H1 (cell line): ENCODE measurements around the gene MRM2. TPM values are rescaled to one million over a fixed set of nuclear protein-coding genes. Genes with fewer than 3 reads are reported as not detected.

Experiments used
- CTCF ChIA-PET: fragments of 300-600 bp; sonication (Branson Sonifier 250); formaldehyde crosslinking; loops from one replicate; lab custom pipeline; 2021; ENCODE audit not compliant: partially characterized antibody; lab: Charles Lee
- POLR2A ChIA-PET: fragments of 300-600 bp; sonication (Branson Sonifier 250); formaldehyde crosslinking; loops from one replicate; lab custom pipeline; 2021; ENCODE audit warnings: inconsistent platforms; ENCODE audit not compliant: partially characterized antibody; lab: Charles Lee
- DNase-seq, 2 experiments: peaks; one replicate each; pipeline versions ENCODE4 v3.0.0 to v3.0.0-alpha.2; 2010 to 2022; ENCODE audit warnings: low spot score in 2 of 2, low read depth in 1 of 2, mixed read lengths in 1 of 2
- FAIRE-seq: peaks from 2 replicates; lab custom pipeline; 2011; peaks lifted over from hg19 to GRCh38; lab: Jason Lieb, UNC
- H2AFZ ChIP-seq: 2 replicates; pipeline ENCODE4 v1.8.1; 2012; ENCODE audit warnings: low read length, inconsistent platforms
- H2AK5ac ChIP-seq: 2 replicates; pipeline ENCODE4 v1.6.1; 2013; ENCODE audit warnings: low read depth, low read length
- H2BK120ac ChIP-seq: replicated peaks from 2 replicates; pipeline ENCODE3; 2013; ENCODE audit warnings: low read depth, low read length, inconsistent platforms
- H2BK12ac ChIP-seq: 2 replicates; pipeline ENCODE4 v1.6.1; 2013; ENCODE audit warnings: low read depth, low read length
- H2BK15ac ChIP-seq: 2 replicates; pipeline ENCODE4 v1.6.1; 2013; ENCODE audit warnings: low read length
- H2BK20ac ChIP-seq: 2 replicates; pipeline ENCODE4 v1.6.1; 2013; ENCODE audit warnings: low read length
- H2BK5ac ChIP-seq: 2 replicates; pipeline ENCODE4 v1.6.1; 2013; ENCODE audit warnings: low read depth, low read length
- H3K14ac ChIP-seq: 2 replicates; pipeline ENCODE4 v1.6.1; 2013; ENCODE audit warnings: inconsistent platforms; ENCODE audit not compliant: insufficient read length
- H3K18ac ChIP-seq: 2 replicates; pipeline ENCODE4 v1.6.1; 2013; ENCODE audit warnings: low read length; ENCODE audit errors: extremely low read depth
- H3K23ac ChIP-seq: 2 replicates; pipeline ENCODE4 v1.6.1; 2013; ENCODE audit warnings: inconsistent platforms; ENCODE audit not compliant: insufficient read length
- H3K23me2 ChIP-seq: 2 replicates; pipeline ENCODE4 v1.6.1; 2013; ENCODE audit warnings: low read depth, low read length
- H3K27ac ChIP-seq: 2 replicates; pipeline ENCODE4 v1.6.1; 2011; ENCODE audit warnings: low read depth, low read length, inconsistent platforms
- H3K27me3 ChIP-seq, 4 experiments: replicated peaks in 1 of 4; 1 replicate in 1 of 4; 2 replicates in 3 of 4; pipeline versions ENCODE4 v1.6.1 to v1.8.1; 2011 to 2013; ENCODE audit warnings: low read length in 3 of 4, mild to moderate bottlenecking in 3 of 4, inconsistent platforms in 2 of 4, mixed read lengths in 2 of 4, moderate library complexity in 1 of 4; ENCODE audit not compliant: control insufficient read depth in 3 of 4, insufficient read depth in 3 of 4; ENCODE audit errors: extremely low read depth in 1 of 4
- H3K36me3 ChIP-seq, 4 experiments: 2 replicates each; pipeline versions ENCODE4 v1.6.1 to v1.8.1; 2011 to 2013; ENCODE audit warnings: mild to moderate bottlenecking in 4 of 4, low read length in 3 of 4, moderate library complexity in 2 of 4, control low read depth in 1 of 4, inconsistent platforms in 1 of 4; ENCODE audit not compliant: insufficient read depth in 4 of 4, control insufficient read depth in 2 of 4
- H3K4ac ChIP-seq: replicated peaks from 2 replicates; pipeline ENCODE3; 2013; ENCODE audit warnings: low read length, low read depth, mixed read lengths, inconsistent platforms; ENCODE audit not compliant: insufficient read length
- H3K4me1 ChIP-seq, 4 experiments: replicated peaks in 1 of 4; 1 replicate in 1 of 4; 2 replicates in 3 of 4; pipeline versions ENCODE4 v1.6.1 to v1.8.1; 2011 to 2013; ENCODE audit warnings: low read length in 3 of 4, inconsistent platforms in 2 of 4, mixed read lengths in 1 of 4; ENCODE audit not compliant: insufficient read depth in 4 of 4, control insufficient read depth in 3 of 4
- H3K4me2 ChIP-seq, 2 experiments: 2 replicates each; pipeline versions ENCODE4 v1.6.1 to v1.8.1; 2011 to 2013; ENCODE audit warnings: low read depth in 2 of 2, low read length in 2 of 2, control low read depth in 1 of 2, inconsistent platforms in 1 of 2, mild to moderate bottlenecking in 1 of 2; ENCODE audit not compliant: insufficient read depth in 1 of 2
- H3K4me3 ChIP-seq, 4 experiments: fragments of 200-600, 300-600 bp in 1 of 4; sonication (generic), shearing (Covaris generic), sonication (Bioruptor Twin) in 1 of 4; 2 replicates each; pipeline versions ENCODE4 v1.5.1 to v1.8.1; 2011 to 2016; ENCODE audit warnings: low read length in 4 of 4, low read depth in 3 of 4, control low read depth in 2 of 4, inconsistent platforms in 2 of 4, mild to moderate bottlenecking in 2 of 4, mixed read lengths in 1 of 4, moderate library complexity in 1 of 4; ENCODE audit not compliant: insufficient read depth in 2 of 4; ENCODE audit errors: extremely low read depth in 1 of 4
- H3K56ac ChIP-seq: replicated peaks from 2 replicates; pipeline ENCODE3; 2013; ENCODE audit warnings: low read depth, mild to moderate bottlenecking, mixed read lengths, low read length, inconsistent platforms; ENCODE audit not compliant: insufficient read length
- H3K79me1 ChIP-seq: 2 replicates; pipeline ENCODE4 v1.6.1; 2013; ENCODE audit warnings: low read depth, low read length, control low read depth
- H3K79me2 ChIP-seq, 2 experiments: 2 replicates each; pipeline versions ENCODE4 v1.6.1 to v1.8.1; 2012 to 2013; ENCODE audit warnings: low read length in 2 of 2, mild to moderate bottlenecking in 2 of 2, inconsistent platforms in 1 of 2; ENCODE audit not compliant: insufficient read depth in 2 of 2, control insufficient read depth in 1 of 2
- H3K9ac ChIP-seq, 4 experiments: replicated peaks in 1 of 4; 1 replicate in 1 of 4; 2 replicates in 3 of 4; pipeline versions ENCODE4 v1.6.1 to v1.8.1; 2011 to 2013; ENCODE audit warnings: low read depth in 3 of 4, low read length in 3 of 4, control low read depth in 2 of 4, mild to moderate bottlenecking in 2 of 4, moderate library complexity in 2 of 4, inconsistent platforms in 1 of 4; ENCODE audit errors: extremely low read depth in 1 of 4
- H3K9me3 ChIP-seq, 2 experiments: 2 replicates each; pipeline versions ENCODE4 v1.6.1 to v1.8.1; 2012 to 2013; ENCODE audit warnings: mild to moderate bottlenecking in 2 of 2, moderate library complexity in 2 of 2, control low read depth in 1 of 2, inconsistent platforms in 1 of 2, low read depth in 1 of 2, low read length in 1 of 2, mixed read lengths in 1 of 2; ENCODE audit not compliant: insufficient read depth in 2 of 2
- H4K20me1 ChIP-seq, 2 experiments: replicated peaks in 1 of 2; 2 replicates each; pipeline versions ENCODE3 to v1.8.1; 2011 to 2013; ENCODE audit warnings: inconsistent platforms in 2 of 2, low read length in 2 of 2, mild to moderate bottlenecking in 1 of 2; ENCODE audit not compliant: insufficient read depth in 2 of 2, control insufficient read depth in 1 of 2
- H4K5ac ChIP-seq: 2 replicates; pipeline ENCODE4 v1.6.1; 2013; ENCODE audit warnings: low read length, low read depth, mixed read lengths, inconsistent platforms; ENCODE audit not compliant: insufficient read length
- H4K8ac ChIP-seq: 2 replicates; pipeline ENCODE4 v1.8.0; 2013; ENCODE audit warnings: mild to moderate bottlenecking, moderate library complexity, low read length, inconsistent platforms; ENCODE audit not compliant: insufficient read depth; ENCODE audit errors: extremely low read depth
- H4K91ac ChIP-seq: replicated peaks from 2 replicates; pipeline ENCODE3; 2013; ENCODE audit warnings: low read length, mixed read lengths, inconsistent platforms; ENCODE audit not compliant: insufficient read length
- KDM1A ChIP-seq: fragments of 200-600, 300-600 bp; sonication (generic); IDR thresholded peaks from 2 replicates; pipeline ENCODE4 v1.7.1; 2016; ENCODE audit warnings: mild to moderate bottlenecking, low read length, borderline replicate concordance
- SRF ChIP-seq: IDR thresholded peaks from 2 replicates; pipeline ENCODE4 v1.6.1; 2011; ENCODE audit warnings: mild to moderate bottlenecking, low read depth, low read length, moderate library complexity
- WGBS, 2 experiments: shearing (Covaris generic) in 1 of 2; methylation state at CpG; one replicate each; pipeline versions ENCODE4 v1.1.6 to v1.1.7; 2013 to 2015; ENCODE audit warnings: low lambda C conversion rate in 2 of 2, mixed read lengths in 2 of 2, inconsistent platforms in 1 of 2, low coverage in 1 of 2, missing lambda C conversion rate in 1 of 2; ENCODE audit not compliant: insufficient replicate concordance in 2 of 2, insufficient coverage in 1 of 2, insufficient read length in 1 of 2; ENCODE audit errors: extremely low coverage in 1 of 2, missing lambda C conversion rate in 1 of 2; 5-methylcytosine and 5-hydroxymethylcytosine counted together
- polyA plus RNA-seq, 7 experiments: library from polyadenylated mRNA; depleted of rRNA in 3 of 7; stranded (reverse) in 5 of 7; unstranded in 2 of 7; fragments of >200 nt in 5 of 7; fragments of 200-250 nt in 2 of 7; gene quantifications; 1 replicate in 5 of 7; 2 replicates in 1 of 7; 4 replicates in 1 of 7; pipeline versions ENCODE4 v1.2.1 to v1.2.3, GENCODE V29; 2011 to 2013; ENCODE audit warnings: missing spikeins in 2 of 7, mixed read lengths in 2 of 7
- total RNA-seq: library from RNA; stranded (reverse); fragmentation: NEBNext Ultra II Directional; extraction: Animal tissue kit (Norgen Biotek cat#: 25700); gene quantifications from 2 replicates; pipeline ENCODE4 v1.2.1, GENCODE V29; 2021

Gene MRM2
- total and polyA plus RNA-seq, 2 of the 8 experiments (the other 6 are each of a cell fraction or from before 2014, with no cell fraction given): 17.2 to 38.6 TPM

DNA sequence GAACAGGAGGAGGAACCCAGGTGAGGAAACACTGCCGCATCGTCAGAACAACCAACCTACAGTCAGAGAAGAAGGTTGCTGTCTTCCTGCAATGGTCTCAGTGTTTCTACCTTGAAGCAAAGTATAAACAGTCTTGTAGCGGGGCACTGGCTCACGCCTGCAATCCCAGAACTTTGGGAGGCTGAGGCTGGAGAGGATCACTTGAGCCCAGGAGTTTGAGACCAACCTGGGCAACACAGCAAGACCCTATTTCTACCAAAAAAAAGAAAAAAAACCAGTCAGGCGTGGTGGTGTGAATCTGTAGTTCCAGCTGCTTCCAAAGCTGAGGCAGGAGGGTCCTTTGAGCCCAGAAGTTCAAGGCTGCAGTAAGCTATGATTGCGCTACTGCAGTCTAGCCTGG, 48.9 kb upstream of the MRM2 start:
- H3K79me2 ChIP-seq: peaks cover 0 to 10% of the 10 kb centered on the region in 2 experiments; a peak in 1 of 4 replicates
- H3K56ac ChIP-seq: no peak overlapping the region
- DNase-seq: no peak
- CTCF ChIA-PET: no interaction called here
- no peak overlapping the region for H3K4me2 ChIP-seq
- H2AFZ ChIP-seq: no peak overlapping the region
- no peak overlapping the region for H2BK20ac ChIP-seq
- TF ChIP-seq SRF: no peak
- TF ChIP-seq KDM1A: no peak
- no peak overlapping the region for H4K5ac ChIP-seq
- H3K27ac ChIP-seq: no peak overlapping the region
- no peaks in the 10 kb centered on the region; a peak in 1 of 4 replicates for H3K9me3 ChIP-seq
- H4K8ac ChIP-seq: peak overlapping the region; percentile 11; the same call in 1 of the 2 replicates
- H3K4me3 ChIP-seq: no peak overlapping the region
- no peaks in the 10 kb centered on the region; a peak in 1 of 7 replicates for H3K27me3 ChIP-seq
- H2BK120ac ChIP-seq: no peak overlapping the region
- H3K18ac ChIP-seq: no peak overlapping the region
- no peak overlapping the region for H3K4ac ChIP-seq
- peaks cover 0 to 6% of the 10 kb centered on the region in 2 experiments for H4K20me1 ChIP-seq
- H2AK5ac ChIP-seq: no peak overlapping the region
- no peak overlapping the region for H2BK5ac ChIP-seq
- H3K9ac ChIP-seq: no peak overlapping the region
- H3K23ac ChIP-seq: no peak overlapping the region
- no peak overlapping the region for H3K14ac ChIP-seq
- H2BK12ac ChIP-seq: no peak overlapping the region
- peaks cover 10% of the 10 kb centered on the region; the same call in 1 of the 2 replicates for H3K79me1 ChIP-seq
- no peaks in the 10 kb centered on the region; the same call in 1 of the 2 replicates for H3K23me2 ChIP-seq
- H3K36me3 ChIP-seq: no peaks in the 10 kb centered on the region
- 87% methylated on average over 6 of the region's 6 CpGs; no CpG with 5 or more reads in 1 of the 2 experiments for WGBS, 2 experiments
- POLR2A ChIA-PET: interaction anchor here (0.6 to 2.6 kb wide), 4 partner anchors 10 to 202 kb away, joined by 3 to 12 read pairs (median 8); partner anchors contain the start of gene EIF3B
- no peak for FAIRE-seq
- H2BK15ac ChIP-seq: no peak overlapping the region
- H3K4me1 ChIP-seq: no peaks in the 10 kb centered on the region
- H4K91ac ChIP-seq: no peak overlapping the region
